DND-41 (cell line): ENCODE measurements around the gene CTSH.

Experiments used
- ATAC-seq: fragments of 200-7000 bp; cut with Tn5 transposase; 3 replicates; pipeline ENCODE4 v1.9.1; 2021; ENCODE audit warnings: low read depth; ENCODE audit not compliant: insufficient read depth
- DNase-seq: peaks from one replicate; pipeline ENCODE4 v3.0.0-alpha.2; 2020
- H2AFZ ChIP-seq: 2 replicates; pipeline ENCODE4 v1.6.0; 2012; ENCODE audit warnings: low read depth, low read length
- H3K27ac ChIP-seq: 2 replicates; pipeline ENCODE4 v1.5.1; 2012; ENCODE audit warnings: low read length, inconsistent platforms
- H3K27me3 ChIP-seq: fragments of 200-600 bp; sonication (generic); 2 replicates; pipeline ENCODE4 v1.6.0; 2012; ENCODE audit warnings: low read length, mild to moderate bottlenecking, inconsistent platforms; ENCODE audit not compliant: insufficient read depth, poor library complexity
- H3K36me3 ChIP-seq: 2 replicates; pipeline ENCODE4 v1.5.1; 2012; ENCODE audit warnings: low read length, inconsistent platforms; ENCODE audit not compliant: insufficient read depth
- H3K4me1 ChIP-seq: 2 replicates; pipeline ENCODE4 v1.5.1; 2012; ENCODE audit warnings: mild to moderate bottlenecking, low read length; ENCODE audit not compliant: insufficient read depth
- H3K4me2 ChIP-seq: 2 replicates; pipeline ENCODE4 v1.6.0; 2012; ENCODE audit warnings: mild to moderate bottlenecking, moderate library complexity, low read length, inconsistent platforms; ENCODE audit not compliant: insufficient read depth
- H3K4me3 ChIP-seq, 2 experiments: fragments of 200-600 bp in 1 of 2; shearing (Covaris generic) in 1 of 2; 2 replicates each; pipeline ENCODE4 v1.5.1; 2012 to 2016; ENCODE audit warnings: inconsistent platforms in 2 of 2, low read length in 2 of 2, mild to moderate bottlenecking in 2 of 2, low read depth in 1 of 2, moderate library complexity in 1 of 2
- H3K79me2 ChIP-seq: 2 replicates; pipeline ENCODE4 v1.6.0; 2012; ENCODE audit warnings: low read length, inconsistent platforms; ENCODE audit not compliant: insufficient read depth
- H3K9ac ChIP-seq: 2 replicates; pipeline ENCODE4 v1.6.0; 2012; ENCODE audit warnings: low read depth, mild to moderate bottlenecking, inconsistent platforms, low read length, moderate library complexity
- H3K9me3 ChIP-seq: 2 replicates; pipeline ENCODE4 v1.5.1; 2012; ENCODE audit warnings: low read length, moderate library complexity, mild to moderate bottlenecking, inconsistent platforms; ENCODE audit not compliant: insufficient read depth, severe bottlenecking
- H4K20me1 ChIP-seq: 2 replicates; pipeline ENCODE4 v1.6.0; 2012; ENCODE audit warnings: low read length; ENCODE audit not compliant: insufficient read depth
- CTCF ChIP-seq: IDR thresholded peaks from 2 replicates; pipeline ENCODE4 v1.5.1; 2012; ENCODE audit warnings: borderline replicate concordance, low read length, moderate library complexity, mild to moderate bottlenecking; ENCODE audit not compliant: poor library complexity, severe bottlenecking; ENCODE audit errors: extremely low read depth
- EZH2 ChIP-seq: IDR thresholded peaks from 3 replicates; pipeline ENCODE4 v1.6.1; 2012; ENCODE audit warnings: borderline replicate concordance, low read depth, mild to moderate bottlenecking, moderate library complexity, low read length, inconsistent platforms; ENCODE audit not compliant: severe bottlenecking

The CTSH gene

GRCh38 chr15:78944202-78944625 lies 632 bp downstream of the CTSH start:
- DNase-seq (no peak), ATAC-seq (peak; percentile 25; the same call in 1 of the 3 replicates)
- H3K36me3 ChIP-seq, result no peaks in the 10 kb centered on the region
- no peak overlapping the region for H3K27ac ChIP-seq
- peak overlapping the region in 1 of 2 experiments; percentile 41; a peak in 2 of 4 replicates for H3K4me3 ChIP-seq
- no peaks in the 10 kb centered on the region for H3K27me3 ChIP-seq
- no peaks in the 10 kb centered on the region for H4K20me1 ChIP-seq
- H3K79me2 ChIP-seq, result no peaks in the 10 kb centered on the region
- TF ChIP-seq CTCF (no peak), EZH2 (no peak)
- H3K4me1 ChIP-seq, result peaks cover 7% of the 10 kb centered on the region; the same call in 1 of the 2 replicates
- peak overlapping the region; percentile 55 for H3K4me2 ChIP-seq
- no peak overlapping the region for H2AFZ ChIP-seq
- no peaks in the 10 kb centered on the region for H3K9me3 ChIP-seq
- H3K9ac ChIP-seq, result peak overlapping the region; percentile 38; the same call in 1 of the 2 replicates

- 0 out of 3 replicates have a peak, but pooled peaks have one; percentile 16 for ATAC-seq
Measured at GRCh38 chr15:78943692-78944091, 1.2 kb downstream of the CTSH start.

GRCh38 chr15:78942741-78943140 lies 2.1 kb downstream of the CTSH start:
- Histone ChIP-seq H3K4me3 (no peak overlapping the region), H3K27ac (no peak overlapping the region), H3K79me2 (no peaks in the 10 kb centered on the region), H3K4me2 (no peak overlapping the region), H3K4me1 (peaks cover 10% of the 10 kb centered on the region; the same call in 1 of the 2 replicates), H2AFZ (no peak overlapping the region), H3K36me3 (no peaks in the 10 kb centered on the region), H3K9me3 (no peaks in the 10 kb centered on the region), H3K27me3 (no peaks in the 10 kb centered on the region), H3K9ac (no peak overlapping the region), H4K20me1 (no peaks in the 10 kb centered on the region)
- TF ChIP-seq CTCF, result no peak
- TF ChIP-seq EZH2, result no peak
- ATAC-seq (no peak), DNase-seq (no peak)

More at GRCh38 chr15:78943692-78944091, 1.2 kb downstream of the CTSH start:
- Histone ChIP-seq H3K9ac (no peak overlapping the region), H3K36me3 (no peaks in the 10 kb centered on the region), H3K27ac (no peak overlapping the region), H3K27me3 (no peaks in the 10 kb centered on the region), H2AFZ (no peak overlapping the region), H4K20me1 (no peaks in the 10 kb centered on the region), H3K4me3 (no peak overlapping the region), H3K9me3 (no peaks in the 10 kb centered on the region), H3K4me2 (no peak overlapping the region), H3K79me2 (no peaks in the 10 kb centered on the region), H3K4me1 (peaks cover 7% of the 10 kb centered on the region; the same call in 1 of the 2 replicates)
- no peak for DNase-seq
- TF ChIP-seq EZH2 (no peak), CTCF (no peak)
